Neutrophil (primary cell): ENCODE data around the gene LARGE1.

Source experiments
- H3K27ac ChIP-seq: fragments of 200-600 bp; sonication (generic); 2 replicates; pipeline ENCODE4 v1.5.1; 2016; ENCODE audit warnings: mild to moderate bottlenecking, moderate library complexity
- H3K27me3 ChIP-seq: fragments of 200-600 bp; sonication (generic); 2 replicates; pipeline ENCODE4 v1.6.0; 2016; ENCODE audit warnings: mild to moderate bottlenecking
- H3K36me3 ChIP-seq: fragments of 200-600 bp; sonication (generic); 2 replicates; pipeline ENCODE4 v1.5.1; 2017
- H3K4me1 ChIP-seq, 2 experiments: fragments of 200-600 bp in 1 of 2; sonication (generic) in 1 of 2; 1 replicate in 1 of 2; 2 replicates in 1 of 2; pipeline versions ENCODE4 v1.5.1 to v1.6.1; 2013 to 2016; ENCODE audit warnings: low read depth in 1 of 2, low read length in 1 of 2, mild to moderate bottlenecking in 1 of 2, moderate library complexity in 1 of 2; ENCODE audit not compliant: control insufficient read depth in 1 of 2, insufficient read depth in 1 of 2
- H3K4me3 ChIP-seq, 2 experiments: fragments of 200-600 bp in 1 of 2; sonication (generic) in 1 of 2; 1 replicate in 1 of 2; 2 replicates in 1 of 2; pipeline ENCODE4 v1.5.1; 2013 to 2016; ENCODE audit warnings: low read depth in 1 of 2, low read length in 1 of 2, mild to moderate bottlenecking in 1 of 2, moderate library complexity in 1 of 2
- H3K9me3 ChIP-seq: fragments of 200-600 bp; sonication (generic); 2 replicates; pipeline ENCODE4 v1.5.1; 2016
- CTCF ChIP-seq: fragments of 200-600 bp; sonication (generic); IDR thresholded peaks from 2 replicates; pipeline ENCODE4 v1.5.1; 2016; ENCODE audit warnings: antibody characterized with exemption

The LARGE1 gene

GRCh38 chr22:33896575-33897447 lies 23.5 kb downstream of the LARGE1 start:
- Histone ChIP-seq H3K9me3 (no peaks in the 10 kb centered on the region), H3K27ac (no peak overlapping the region), H3K36me3 (no peaks in the 10 kb centered on the region), H3K27me3 (no peaks in the 10 kb centered on the region), H3K4me1 (no peaks in the 10 kb centered on the region), H3K4me3 (no peak overlapping the region)
- no peak for TF ChIP-seq CTCF

GRCh38 chr22:33896154-33896553 lies 24.1 kb downstream of the LARGE1 start:
- Histone ChIP-seq H3K36me3 (no peaks in the 10 kb centered on the region), H3K9me3 (no peaks in the 10 kb centered on the region), H3K4me3 (no peak overlapping the region), H3K4me1 (no peaks in the 10 kb centered on the region), H3K27ac (no peak overlapping the region), H3K27me3 (no peaks in the 10 kb centered on the region)
- no peak for TF ChIP-seq CTCF

GRCh38 chr22:33895444-33895843 lies 24.8 kb downstream of the LARGE1 start:
- Histone ChIP-seq H3K36me3 (no peaks in the 10 kb centered on the region), H3K9me3 (no peaks in the 10 kb centered on the region), H3K4me3 (no peak overlapping the region), H3K4me1 (no peaks in the 10 kb centered on the region), H3K27me3 (no peaks in the 10 kb centered on the region), H3K27ac (no peak overlapping the region)
- no peak for TF ChIP-seq CTCF

GRCh38 chr22:33894515-33894914 lies 25.8 kb downstream of the LARGE1 start:
- Histone ChIP-seq H3K27me3 (no peaks in the 10 kb centered on the region), H3K27ac (no peak overlapping the region), H3K9me3 (no peaks in the 10 kb centered on the region), H3K4me1 (no peaks in the 10 kb centered on the region), H3K4me3 (no peak overlapping the region), H3K36me3 (no peaks in the 10 kb centered on the region)
- TF ChIP-seq CTCF: no peak

- Histone ChIP-seq H3K9me3 (no peaks in the 10 kb centered on the region), H3K27ac (no peak overlapping the region), H3K36me3 (no peaks in the 10 kb centered on the region), H3K4me3 (no peak overlapping the region), H3K4me1 (no peaks in the 10 kb centered on the region), H3K27me3 (no peaks in the 10 kb centered on the region)
- TF ChIP-seq CTCF: no peak
Measured at GRCh38 chr22:33894036-33894435, 26.2 kb downstream of the LARGE1 start.
